Loucy (cell line): ENCODE measurements around the gene STAT3.

ENCODE experiments used
- CTCF ChIP-seq: fragments of 200-600 bp; sonication (generic); conservative IDR thresholded peaks from 2 replicates; pipeline ENCODE4 v1.5.1; 2014; ENCODE audit warnings: mild to moderate bottlenecking, antibody characterized with exemption, low read length
- EZH2phosphoT487 ChIP-seq: fragments of 200-600 bp; IDR thresholded peaks from 2 replicates; pipeline ENCODE4 v1.6.1; 2018; ENCODE audit warnings: antibody characterized with exemption, mild to moderate bottlenecking, moderate library complexity, borderline replicate concordance

- no peak for TF ChIP-seq CTCF
- TF ChIP-seq EZH2phosphoT487: no peak
Measured at GRCh38 chr17:42429726-42430447, 41.6 kb upstream of the STAT3 start.
